GM18868 (cell line): ENCODE results near the gene SSU72.
"Not testable (repeated sequence)": the region's sequence is repeated elsewhere in the genome, so short reads cannot be mapped to it uniquely, and the experiment has no call there.

ENCODE experiments used
- ATAC-seq: cut with Tn5 transposase; IDR thresholded peaks from one replicate; pipeline ENCODE4 v1.9.1; 2021; ENCODE audit warnings: mild to moderate bottlenecking, moderate library complexity; ENCODE audit not compliant: unreplicated experiment

The SSU72 gene

GRCh38 chr1:1596493-1597274 lies 22.0 kb upstream of the SSU72 start:
- ATAC-seq, result no peak

- ATAC-seq, result not testable (repeated sequence)
Observed at GRCh38 chr1:1595341-1595740, 20.7 kb upstream of the SSU72 start.

- no peak for ATAC-seq
Observed at GRCh38 chr1:1594602-1595260, 20.1 kb upstream of the SSU72 start.

- no peak for ATAC-seq
Observed at GRCh38 chr1:1593834-1594601, 19.4 kb upstream of the SSU72 start.

GRCh38 chr1:1591452-1591851 lies 16.8 kb upstream of the SSU72 start:
- ATAC-seq, result no peak

- ATAC-seq, result no peak
Observed at GRCh38 chr1:1583347-1584010, 8.8 kb upstream of the SSU72 start.

- no peak for ATAC-seq
Observed at GRCh38 chr1:1582585-1583346, 8.1 kb upstream of the SSU72 start.

GRCh38 chr1:1578371-1578940 lies 3.8 kb upstream of the SSU72 start:
- ATAC-seq, result no peak

GRCh38 chr1:1577367-1578011 lies 2.8 kb upstream of the SSU72 start:
- no peak for ATAC-seq

- peak; percentile 67 for ATAC-seq
Observed at GRCh38 chr1:1573843-1574720, 581 bp downstream of the SSU72 start.

GRCh38 chr1:1569341-1569740 lies 5.3 kb downstream of the SSU72 start:
- no peak for ATAC-seq

GRCh38 chr1:1567891-1568291 lies 6.8 kb downstream of the SSU72 start:
- ATAC-seq, result no peak

GRCh38 chr1:1567152-1567875 lies 7.3 kb downstream of the SSU72 start:
- ATAC-seq, result no peak

GRCh38 chr1:1565340-1565739 lies 9.3 kb downstream of the SSU72 start:
- no peak for ATAC-seq

GRCh38 chr1:1564268-1564667 lies 10.4 kb downstream of the SSU72 start:
- ATAC-seq, result no peak

- ATAC-seq, result no peak
Observed at GRCh38 chr1:1563688-1564087, 11.0 kb downstream of the SSU72 start.

- ATAC-seq, result no peak
Observed at GRCh38 chr1:1562556-1563195, 12.0 kb downstream of the SSU72 start.
